Adrenal gland (tissue), 12 donors: ENCODE results near the gene CYP17A1. TPM values are rescaled to one million over a fixed set of nuclear protein-coding genes. Genes with fewer than 3 reads are reported as not detected.

Source experiments
- DNase-seq, 7 donors: peaks; one replicate each; pipeline ENCODE4 v3.0.0-alpha.2; 2019 to 2020
- H3K27ac ChIP-seq, 5 donors: fragments of 200-600 bp; sonication (generic) in 4 of 5; 1 replicate in 3 of 5; 2 replicates in 2 of 5; pipeline versions ENCODE4 v1.5.1 to v1.8.0; 2016 to 2020; ENCODE audit warnings: mild to moderate bottlenecking in 1 of 5
- H3K27me3 ChIP-seq: fragments of 200-600 bp; 2 replicates; pipeline ENCODE4 v1.8.0; 2021
- H3K36me3 ChIP-seq, 2 donors: fragments of 200-600 bp; replicated peaks in 1 of 2; 1 replicate in 1 of 2; 2 replicates in 1 of 2; pipeline versions ENCODE4 v1.5.1 to v1.8.0; 2018 to 2022
- H3K4me1 ChIP-seq, 2 donors: fragments of 200-600 bp; replicated peaks in 1 of 2; 1 replicate in 1 of 2; 2 replicates in 1 of 2; pipeline versions ENCODE4 v1.5.1 to v1.8.0; 2018 to 2021
- H3K4me3 ChIP-seq, 4 donors: fragments of 200-600 bp; sonication (generic) in 3 of 4; one replicate each; pipeline ENCODE4 v1.5.1; 2016 to 2018
- H3K9me3 ChIP-seq, 3 donors: fragments of 200-600 bp; sonication (generic) in 1 of 3; replicated peaks in 1 of 3; 1 replicate in 2 of 3; 2 replicates in 1 of 3; pipeline versions ENCODE4 v1.5.1 to v1.8.0; 2016 to 2021
- CTCF ChIP-seq, 6 experiments: fragments of 450-650 bp in 4 of 6; fragments of 200-600 bp in 2 of 6; sonication (generic) in 1 of 6; IDR thresholded peaks; 1 replicate in 5 of 6; 2 replicates in 1 of 6; pipeline versions ENCODE4 v1.5.1 to v1.8.0; 2016 to 2021; ENCODE audit warnings: antibody characterized with exemption in 6 of 6, mild to moderate bottlenecking in 2 of 6, moderate library complexity in 1 of 6
- POLR2A ChIP-seq, 2 donors: fragments of 450-650 bp; IDR thresholded peaks; one replicate each; pipeline ENCODE4 v1.6.1; 2017; ENCODE audit warnings: antibody characterized with exemption in 2 of 2, mild to moderate bottlenecking in 2 of 2, moderate library complexity in 1 of 2
- WGBS, 4 donors: extraction: QIAGEN DNeasy Blood & Tissue Kit in 2 of 4; methylation state at CpG; one replicate each; pipeline versions ENCODE4 v1.1.5 to v1.1.7; 2013 to 2017; 5-methylcytosine and 5-hydroxymethylcytosine counted together
- intact Hi-C, 2 donors: fragments of 100-400 bp; cut with DNase I; formaldehyde crosslinking; loops; one replicate each; pipeline versions ENCODE4 v1.14.1 to v1.15.0; 2022 to 2023
- polyA plus RNA-seq, 3 donors: library from polyadenylated mRNA; stranded (reverse); fragments of 200-250 nt in 2 of 3; fragments of 350-450 nt in 1 of 3; fragmentation: Illumina TruSeq in 1 of 3; extraction: RNeasy Lipid Tissue Mini Kit (QIAGEN cat#74804) in 1 of 3; gene quantifications; one replicate each; pipeline ENCODE4 v1.2.3, GENCODE V29; 2013 to 2014
- total RNA-seq, 9 donors: library from RNA; depleted of rRNA in 4 of 9; stranded (reverse); fragments of >200 nt in 4 of 9; fragments of 120-200 nt in 1 of 9; fragmentation: NEBNext Ultra II Directional in 1 of 9; extraction: Animal tissue kit (Norgen Biotek cat#: 25700) in 1 of 9; gene quantifications; one replicate each; pipeline versions ENCODE4 v1.1.0 to v1.2.4, GENCODE V29; 2013 to 2023
- donor health status: healthy with polysubstance abuse.
- donor health status: Bipolar disorder and iron deficiency.
- donor health status: DM: yes; HTN: yes; CAD: no.
- donor health status: DM: no; HTN: no; CAD: no.
- donor health status: DM: no; HTN: no; CAD: no.
- donor health status: DM: yes; HTN: yes; CAD: no.

The CYP17A1 gene
- total and polyA plus RNA-seq, 12 donors = 2,313 to 37,742 (median 14,298) TPM

GRCh38 chr10:102813734-102814452 lies 23.3 kb downstream of the CYP17A1 start:
- intact Hi-C loops = no loop called here

GRCh38 chr10:102813017-102813541 lies 24.1 kb downstream of the CYP17A1 start:
- intact Hi-C loops = no loop called here
- Histone ChIP-seq H3K9me3 (no peaks in the 10 kb centered on the region), H3K4me1 (peaks cover 22 to 47% of the 10 kb centered on the region in 2 donors), H3K27ac (peak overlapping the region in 4 of 5 donors; percentile 6 to 97 (median 85)), H3K27me3 (no peaks in the 10 kb centered on the region), H3K4me3 (no peak overlapping the region), H3K36me3 (peaks cover 0 to 48% of the 10 kb centered on the region in 2 donors)
- TF ChIP-seq POLR2A (IDR thresholded peaks at IDR 0.05) (no peak), CTCF (IDR thresholded peaks at IDR 0.05) (no peak)
- WGBS, 4 donors = 88 to 94% (median 89%) methylated on average over 7 to 17 of the region's 17 CpGs
- DNase-seq = no peak

More at GRCh38 chr10:102813734-102814452, 23.3 kb downstream of the CYP17A1 start:
- 54 to 59% (median 56%) methylated on average over 16 of the region's 16 CpGs for WGBS, 4 donors
- H3K4me1 ChIP-seq = peaks cover 22 to 47% of the 10 kb centered on the region in 2 donors
- H3K9me3 ChIP-seq = no peaks in the 10 kb centered on the region
- H3K4me3 ChIP-seq = no peak overlapping the region
- H3K36me3 ChIP-seq = peaks cover 0 to 48% of the 10 kb centered on the region in 2 donors
- peak in 5 of 7 donors; percentile 56 to 74 (median 65) for DNase-seq
- H3K27ac ChIP-seq = peak overlapping the region in 4 of 5 donors; percentile 6 to 97 (median 85)
- no peaks in the 10 kb centered on the region for H3K27me3 ChIP-seq
- TF ChIP-seq POLR2A (IDR thresholded peaks at IDR 0.05) = no peak
- no peak for TF ChIP-seq CTCF (IDR thresholded peaks at IDR 0.05)

GRCh38 chr10:102812231-102812876 lies 24.9 kb downstream of the CYP17A1 start:
- Histone ChIP-seq H3K4me3 (no peak overlapping the region), H3K27me3 (no peaks in the 10 kb centered on the region), H3K36me3 (peaks cover 0 to 48% of the 10 kb centered on the region in 2 donors), H3K4me1 (peaks cover 22 to 47% of the 10 kb centered on the region in 2 donors), H3K27ac (peak overlapping the region in 3 of 5 donors; percentile 8 to 97 (median 47)), H3K9me3 (no peaks in the 10 kb centered on the region)
- no peak for DNase-seq
- TF ChIP-seq POLR2A (IDR thresholded peaks at IDR 0.05) (no peak), CTCF (IDR thresholded peaks at IDR 0.05) (no peak)
- intact Hi-C loops = no loop called here
- WGBS, 4 donors = 73 to 76% (median 73%) methylated on average over 5 to 9 of the region's 9 CpGs

GRCh38 chr10:102811346-102811745 lies 25.9 kb downstream of the CYP17A1 start:
- intact Hi-C loops = no loop called here
- no peak for DNase-seq
- peaks cover 18 to 38% of the 10 kb centered on the region in 2 donors for H3K4me1 ChIP-seq
- TF ChIP-seq POLR2A (IDR thresholded peaks at IDR 0.05) = no peak
- TF ChIP-seq CTCF (IDR thresholded peaks at IDR 0.05) = no peak
- no peaks in the 10 kb centered on the region for H3K27me3 ChIP-seq
- 92 to 98% (median 97%) methylated on average over 3 of the region's 3 CpGs for WGBS, 4 donors
- peak overlapping the region in 1 of 5 donors; percentile 13 for H3K27ac ChIP-seq
- H3K36me3 ChIP-seq = peaks cover 0 to 48% of the 10 kb centered on the region in 2 donors
- H3K9me3 ChIP-seq = no peaks in the 10 kb centered on the region
- no peak overlapping the region for H3K4me3 ChIP-seq
